ENCODE measurements around the gene MYBPC1.

- TF ChIP-seq RFX5 (IDR thresholded peaks at IDR 0.05; ENCODE audit: low read length) (no peak), CTCF (IDR thresholded peaks at IDR 0.05) (no peak), NFIC (IDR thresholded peaks at IDR 0.05; ENCODE audit: borderline replicate concordance) (no peak), YY1 (IDR thresholded peaks at IDR 0.05; ENCODE audit: low read depth) (no peak), GABPA (IDR thresholded peaks at IDR 0.05; ENCODE audit: low read depth) (no peak), SIN3A (IDR thresholded peaks at IDR 0.05; ENCODE audit: borderline replicate concordance, low read depth, low read length) (no peak)
Measured at GRCh38 chr12:101599311-101599710, 4.5 kb downstream of the MYBPC1 start.

Measured in SK-N-SH (cell line).